IMR-90 (cell line): ENCODE data around the gene KLKB1.

Experiments
- CTCF ChIP-seq: conservative IDR thresholded peaks from 2 replicates; pipeline ENCODE4 v1.5.1; 2012; ENCODE audit warnings: mild to moderate bottlenecking, low read depth, low read length, improper control_type of control experiment
- POLR2A ChIP-seq: IDR thresholded peaks from 2 replicates; pipeline ENCODE4 v1.6.1; 2012; ENCODE audit warnings: mild to moderate bottlenecking, low read depth, low read length
- RCOR1 ChIP-seq: IDR thresholded peaks from 2 replicates; pipeline ENCODE4 v1.6.1; 2012; ENCODE audit warnings: mild to moderate bottlenecking, low read length, improper control_type of control experiment; ENCODE audit not compliant: insufficient replicate concordance
- RFX5 ChIP-seq: IDR thresholded peaks from 2 replicates; pipeline ENCODE4 v1.8.0; 2012; ENCODE audit warnings: low read depth, mild to moderate bottlenecking, low read length, moderate library complexity
- SMC3 ChIP-seq: fragments of 150-350 bp; IDR thresholded peaks from 2 replicates; pipeline ENCODE4 v1.6.1; 2016; ENCODE audit warnings: low read depth, mild to moderate bottlenecking, antibody characterized with exemption, low read length, moderate library complexity

- no peak for TF ChIP-seq CTCF
- no peak for TF ChIP-seq POLR2A
- TF ChIP-seq RCOR1: no peak
- no peak for TF ChIP-seq SMC3
- TF ChIP-seq RFX5: no peak
Measured at GRCh38 chr4:186271081-186271678, 43.9 kb downstream of the KLKB1 start.
